HepG2 (cell line): ENCODE data around the gene MRPL28. TPM values are rescaled to one million over a fixed set of nuclear protein-coding genes. Genes with fewer than 3 reads are reported as not detected.

Source experiments
- ATAC-seq: fragments of 200-7000 bp; cut with Tn5 transposase; 3 replicates; pipeline ENCODE4 v1.9.1; 2020; ENCODE audit warnings: mild to moderate bottlenecking, moderate library complexity
- BruUV-seq: library from RNA; stranded (reverse); fragments of 400-500 nt; replicated peaks from 2 replicates; lab custom pipeline; 2021; lab: Mats Ljungman, UMichigan
- CTCF ChIA-PET: fragments of 300-600 bp; formaldehyde crosslinking; extraction: SDS; loops from one replicate; lab custom pipeline; 2021; ENCODE audit warnings: low total read pairs, inconsistent platforms, low intra/inter-chr PET ratio; lab: Yijun Ruan, JAX
- POLR2A ChIA-PET: fragments of 350-600 bp; sonication (Branson Sonifier 250); formaldehyde crosslinking; loops from one replicate; lab custom pipeline; 2020; ENCODE audit warnings: antibody characterized with exemption, inconsistent platforms; lab: Yijun Ruan, JAX
- DNase-seq: peaks from one replicate; pipeline ENCODE4 v3.0.0-alpha.2; 2015; ENCODE audit warnings: low spot score
- FAIRE-seq: peaks from 3 replicates; lab custom pipeline; 2011; peaks lifted over from hg19 to GRCh38; lab: Jason Lieb, UNC
- H2AFZ ChIP-seq: one replicate; pipeline ENCODE4 v1.6.1; 2011; ENCODE audit warnings: low read length, inconsistent platforms
- H3K27ac ChIP-seq: fragments of 300-600 bp; 3 replicates; pipeline ENCODE4 v1.8.0; 2011; ENCODE audit warnings: mixed run types, mild to moderate bottlenecking, mixed read lengths, low read length, inconsistent platforms; ENCODE audit not compliant: insufficient read depth; ENCODE audit errors: extremely low read length
- H3K27me3 ChIP-seq, 2 experiments: fragments of 200-600 bp in 1 of 2; 2 replicates in 1 of 2; 3 replicates in 1 of 2; pipeline versions ENCODE4 v1.6.0 to v1.8.0; 2011; ENCODE audit warnings: low read length in 2 of 2, mild to moderate bottlenecking in 2 of 2, moderate library complexity in 2 of 2, inconsistent platforms in 1 of 2; ENCODE audit not compliant: insufficient read depth in 2 of 2, control insufficient read depth in 1 of 2
- H3K36me3 ChIP-seq, 2 experiments: fragments of 200-600 bp in 1 of 2; replicated peaks in 1 of 2; 2 replicates in 1 of 2; 3 replicates in 1 of 2; pipeline versions ENCODE4 v1.5.1 to v1.8.0; 2011; ENCODE audit warnings: low read length in 2 of 2, inconsistent platforms in 1 of 2; ENCODE audit not compliant: insufficient read depth in 2 of 2, control insufficient read depth in 1 of 2
- H3K4me1 ChIP-seq: 2 replicates; pipeline ENCODE4 v1.5.1; 2012; ENCODE audit warnings: low read length, inconsistent platforms; ENCODE audit not compliant: insufficient read depth
- H3K4me2 ChIP-seq: 2 replicates; pipeline ENCODE4 v1.6.0; 2011; ENCODE audit warnings: low read depth, low read length, inconsistent platforms
- H3K4me3 ChIP-seq, 3 experiments: fragments of 200-600 bp in 1 of 3; sonication (generic), shearing (Covaris generic) in 1 of 3; replicated peaks in 1 of 3; 2 replicates each; pipeline ENCODE4 v1.5.1; 2011 to 2016; ENCODE audit warnings: low read length in 3 of 3, inconsistent platforms in 2 of 3, low read depth in 2 of 3, mild to moderate bottlenecking in 2 of 3, control low read depth in 1 of 3, mixed read lengths in 1 of 3; ENCODE audit not compliant: insufficient read depth in 1 of 3
- H3K79me2 ChIP-seq: one replicate; pipeline ENCODE4 v1.6.1; 2011; ENCODE audit warnings: low read length, inconsistent platforms; ENCODE audit not compliant: insufficient read depth
- H3K9ac ChIP-seq: 2 replicates; pipeline ENCODE4 v1.6.0; 2011; ENCODE audit warnings: mild to moderate bottlenecking, low read depth, low read length, inconsistent platforms; ENCODE audit not compliant: insufficient read depth
- H3K9me3 ChIP-seq: 2 replicates; pipeline ENCODE4 v1.5.1; 2012; ENCODE audit warnings: mild to moderate bottlenecking, low read length
- H4K20me1 ChIP-seq: 2 replicates; pipeline ENCODE4 v1.6.0; 2011; ENCODE audit warnings: inconsistent platforms, mild to moderate bottlenecking, low read length, moderate library complexity; ENCODE audit not compliant: insufficient read depth
- ATRX ChIP-seq: sonication (generic); formaldehyde crosslinking; IDR thresholded peaks from 2 replicates; pipeline ENCODE4 v1.4.0; 2020; ENCODE audit warnings: missing genetic modification reagents, borderline replicate concordance
- BORCS8-MEF2B ChIP-seq: sonication (generic); formaldehyde crosslinking; IDR thresholded peaks from 2 replicates; pipeline ENCODE4 v1.8.0; 2022; ENCODE audit warnings: mild to moderate bottlenecking, missing genetic modification reagents
- CHD4 ChIP-seq: fragments of 200-600 bp; sonication (generic); IDR thresholded peaks from 2 replicates; pipeline ENCODE4 v1.7.0; 2017; ENCODE audit warnings: mild to moderate bottlenecking, low read length, borderline replicate concordance
- CREB3 ChIP-seq: sonication (generic); formaldehyde crosslinking; IDR thresholded peaks from 2 replicates; pipeline ENCODE4 v1.5.0; 2020; ENCODE audit warnings: missing genetic modification reagents
- FOXO4 ChIP-seq: sonication (generic); formaldehyde crosslinking; conservative IDR thresholded peaks from 2 replicates; pipeline ENCODE4 v1.8.1; 2023; ENCODE audit warnings: missing genetic modification reagents
- RAD51 ChIP-seq: fragments of 450-650 bp; IDR thresholded peaks from 2 replicates; pipeline ENCODE4 v1.6.1; 2016; ENCODE audit warnings: borderline replicate concordance
- RARA ChIP-seq: IDR thresholded peaks from 2 replicates; pipeline ENCODE4 v1.6.1; 2016; ENCODE audit warnings: missing genetic modification reagents, missing compliant biosample characterization
- RFXAP ChIP-seq: sonication (generic); formaldehyde crosslinking; IDR thresholded peaks from 2 replicates; pipeline ENCODE4 v1.4.0; 2020; ENCODE audit warnings: missing genetic modification reagents, borderline replicate concordance
- TCF7 ChIP-seq: sonication (generic); IDR thresholded peaks from 2 replicates; pipeline ENCODE4 v1.6.1; 2016; ENCODE audit warnings: antibody characterized with exemption, low read depth
- THYN1 ChIP-seq: sonication (generic); formaldehyde crosslinking; IDR thresholded peaks from 2 replicates; pipeline ENCODE4 v1.8.1; 2023; ENCODE audit warnings: low read depth, mild to moderate bottlenecking, moderate library complexity, missing genetic modification reagents, borderline replicate concordance
- ZBTB33 ChIP-seq: sonication (generic); formaldehyde crosslinking; IDR thresholded peaks from 2 replicates; pipeline ENCODE4 v1.4.0; 2020; ENCODE audit warnings: missing genetic modification reagents
- ZFY ChIP-seq: sonication (generic); formaldehyde crosslinking; IDR thresholded peaks from 2 replicates; pipeline ENCODE4 v1.4.0; 2020; ENCODE audit warnings: missing genetic modification reagents
- ZNF883 ChIP-seq: sonication (generic); formaldehyde crosslinking; IDR thresholded peaks from 2 replicates; pipeline ENCODE4 v1.5.1; 2020; ENCODE audit warnings: mild to moderate bottlenecking, missing genetic modification reagents; ENCODE audit errors: not compliant biosample characterization
- WGBS: methylation state at CpG from one replicate; pipeline ENCODE4 v1.1.6; 2017; ENCODE audit warnings: low lambda C conversion rate; 5-methylcytosine and 5-hydroxymethylcytosine counted together
- in situ Hi-C: cut with HindIII; loops from 2 replicates; pipeline ENCODE4 v1.10.0; 2017; ENCODE audit warnings: low pct_unique_long_range_greater_than_20kb; ENCODE audit not compliant: extremely low pct_ligation_motif_present
- intact Hi-C: fragments of 100-400 bp; cut with micrococcal nuclease; formaldehyde crosslinking; loops from one replicate; pipeline ENCODE4 v1.10.0; 2022; ENCODE audit not compliant: unreplicated experiment
- polyA plus RNA-seq, 8 experiments: library from polyadenylated mRNA; depleted of rRNA in 3 of 8; stranded (reverse) in 7 of 8; unstranded in 1 of 8; fragments of >200 nt; fragmentation: Illumina TruSeq in 4 of 8; extraction: Trizol in 4 of 8; gene quantifications; 2 replicates each; pipeline versions ENCODE4 v1.2.1 to v1.2.3, GENCODE V29; 2011 to 2016; ENCODE audit warnings: low read depth in 4 of 8, missing spikeins in 1 of 8, mixed read lengths in 1 of 8; ENCODE audit not compliant: insufficient read depth in 1 of 8
- total RNA-seq, 5 experiments: library from RNA; depleted of rRNA; stranded (reverse); fragments of >200 nt; fragmentation: Illumina TruSeq; extraction: Trizol; gene quantifications; 2 replicates each; pipeline ENCODE4 v1.2.3, GENCODE V29; 2016; ENCODE audit warnings: low read depth in 1 of 5
- TF ChIP-seq, protein P1 (sequence below): sonication (generic); formaldehyde crosslinking; conservative IDR thresholded peaks from 2 replicates; pipeline ENCODE4 v1.4.0; 2020; ENCODE audit warnings: missing genetic modification reagents
- TF ChIP-seq, protein P2 (sequence below): sonication (generic); formaldehyde crosslinking; IDR thresholded peaks from 2 replicates; pipeline ENCODE4 v1.8.1; 2023; ENCODE audit warnings: mild to moderate bottlenecking, missing genetic modification reagents

MRPL28 gene
- total and polyA plus RNA-seq, 2 of the 13 experiments (the other 11 are each of a cell fraction or from before 2014, with no cell fraction given): 114 to 135 TPM

DNA sequence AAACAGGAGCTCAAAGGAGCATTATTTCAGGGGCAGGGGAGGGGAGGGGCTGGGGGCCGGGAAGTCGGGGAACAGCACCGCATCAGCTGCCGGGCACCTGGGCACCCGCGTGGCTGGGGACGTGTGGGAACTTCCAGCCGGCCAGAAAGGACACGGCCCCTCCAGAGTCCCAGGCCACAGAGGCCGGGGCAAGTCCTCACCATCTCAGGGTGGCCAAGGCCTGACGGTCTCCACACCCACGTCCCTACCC, 10.3 kb upstream of the MRPL28 start (continued):
- TF ChIP-seq, protein P1, sequence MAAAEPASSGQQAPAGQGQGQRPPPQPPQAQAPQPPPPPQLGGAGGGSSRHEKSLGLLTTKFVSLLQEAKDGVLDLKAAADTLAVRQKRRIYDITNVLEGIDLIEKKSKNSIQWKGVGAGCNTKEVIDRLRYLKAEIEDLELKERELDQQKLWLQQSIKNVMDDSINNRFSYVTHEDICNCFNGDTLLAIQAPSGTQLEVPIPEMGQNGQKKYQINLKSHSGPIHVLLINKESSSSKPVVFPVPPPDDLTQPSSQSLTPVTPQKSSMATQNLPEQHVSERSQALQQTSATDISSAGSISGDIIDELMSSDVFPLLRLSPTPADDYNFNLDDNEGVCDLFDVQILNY (CRISPR knock-in tag): no peak
- TF ChIP-seq, protein P2, sequence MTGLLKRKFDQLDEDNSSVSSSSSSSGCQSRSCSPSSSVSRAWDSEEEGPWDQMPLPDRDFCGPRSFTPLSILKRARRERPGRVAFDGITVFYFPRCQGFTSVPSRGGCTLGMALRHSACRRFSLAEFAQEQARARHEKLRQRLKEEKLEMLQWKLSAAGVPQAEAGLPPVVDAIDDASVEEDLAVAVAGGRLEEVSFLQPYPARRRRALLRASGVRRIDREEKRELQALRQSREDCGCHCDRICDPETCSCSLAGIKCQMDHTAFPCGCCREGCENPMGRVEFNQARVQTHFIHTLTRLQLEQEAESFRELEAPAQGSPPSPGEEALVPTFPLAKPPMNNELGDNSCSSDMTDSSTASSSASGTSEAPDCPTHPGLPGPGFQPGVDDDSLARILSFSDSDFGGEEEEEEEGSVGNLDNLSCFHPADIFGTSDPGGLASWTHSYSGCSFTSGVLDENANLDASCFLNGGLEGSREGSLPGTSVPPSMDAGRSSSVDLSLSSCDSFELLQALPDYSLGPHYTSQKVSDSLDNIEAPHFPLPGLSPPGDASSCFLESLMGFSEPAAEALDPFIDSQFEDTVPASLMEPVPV (CRISPR knock-in tag): no peak

- POLR2A ChIA-PET: interaction anchor here (0.9 to 5.9 kb wide), 6 partner anchors 10 to 146 kb away, joined by 3 to 27 read pairs (median 4); partner anchors contain the start of genes AXIN1, DECR2 and MRPL28
- Histone ChIP-seq H3K27me3 (no peaks in the 10 kb centered on the region), H3K36me3 (peaks cover 8 to 10% of the 10 kb centered on the region in 2 experiments; a peak in 3 of 5 replicates), H3K27ac (peak overlapping the region; percentile 5), H3K9me3 (no peaks in the 10 kb centered on the region), H4K20me1 (no peaks in the 10 kb centered on the region), H3K4me1 (peaks cover 38% of the 10 kb centered on the region), H3K79me2 (peaks cover 16% of the 10 kb centered on the region), H2AFZ (no peak overlapping the region), H3K9ac (peak overlapping the region; percentile 81; the same call in 1 of the 2 replicates), H3K4me2 (peak overlapping the region; percentile 88), H3K4me3 (peak overlapping the region; percentile 85 to 94 (median 93))
- no peak for FAIRE-seq
- intact Hi-C loops: no loop called here
- no peak for ATAC-seq
- TSS peak; percentile 56 for BruUV-seq
- in situ Hi-C loops: no loop called here
- WGBS: 48% methylated on average over 23 of the region's 27 CpGs
- CTCF ChIA-PET: no interaction called here
- no peak for DNase-seq
- TF ChIP-seq RAD51 (no peak), TCF7 (0 out of 2 replicates have a peak, but pooled peaks have one; percentile 12), ZNF883 (CRISPR knock-in tag) (peak; percentile 63), THYN1 (CRISPR knock-in tag) (no peak), RFXAP (CRISPR knock-in tag) (0 out of 2 replicates have a peak, but pooled peaks have one; percentile 20), ATRX (no peak), ZFY (CRISPR knock-in tag) (peak; percentile 23; the same call in 1 of the 2 replicates), BORCS8-MEF2B (no peak), RARA (CRISPR knock-in tag) (no peak), ZBTB33 (CRISPR knock-in tag) (peak; percentile 87), FOXO4 (CRISPR knock-in tag) (0 out of 2 replicates have a peak, but pooled peaks have one; percentile 30), CREB3 (CRISPR knock-in tag) (no peak), CHD4 (peak; percentile 35; the same call in 1 of the 2 replicates)
These were observed 9.8 kb upstream of the MRPL28 start for GRCh38 chr16:379961-380761.
